LHCN-M2 (cell line): ENCODE data around the gene DCLK2. TPM values are rescaled to one million over a fixed set of nuclear protein-coding genes. Genes with fewer than 3 reads are reported as not detected.

Source experiments
- DNase-seq: peaks from one replicate; pipeline ENCODE4 v3.0.0-alpha.2; 2012; ENCODE audit warnings: low read depth
- total RNA-seq: library from RNA; depleted of rRNA; stranded (reverse); fragments of >200 nt; gene quantifications from 2 replicates; pipeline ENCODE4 v1.2.3, GENCODE V29; 2014

The DCLK2 gene
- total RNA-seq, 1 experiment from 2014 or later: 2.8 TPM

DNA sequence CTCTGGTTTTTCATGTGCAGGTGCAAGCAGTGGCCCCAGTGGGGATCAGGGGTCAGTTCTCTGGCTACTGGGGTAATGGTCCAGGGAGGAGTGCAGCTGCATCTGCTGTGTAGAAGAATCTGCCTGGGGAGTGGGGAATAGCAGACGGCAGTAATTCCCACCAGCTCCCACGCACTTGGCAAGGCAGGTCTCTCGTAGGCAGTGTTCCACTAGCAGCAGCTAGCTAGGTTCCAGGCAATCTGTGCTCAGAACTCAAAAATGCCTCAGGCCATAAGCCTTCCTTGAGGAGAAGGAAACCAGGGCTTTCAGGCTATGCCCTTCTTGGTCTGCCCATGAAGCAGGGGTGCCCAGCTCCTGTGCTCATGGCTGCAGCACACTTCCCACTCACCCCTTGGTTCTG is 38.8 kb downstream of the DCLK2 start:
- DNase-seq: no peak

DNA sequence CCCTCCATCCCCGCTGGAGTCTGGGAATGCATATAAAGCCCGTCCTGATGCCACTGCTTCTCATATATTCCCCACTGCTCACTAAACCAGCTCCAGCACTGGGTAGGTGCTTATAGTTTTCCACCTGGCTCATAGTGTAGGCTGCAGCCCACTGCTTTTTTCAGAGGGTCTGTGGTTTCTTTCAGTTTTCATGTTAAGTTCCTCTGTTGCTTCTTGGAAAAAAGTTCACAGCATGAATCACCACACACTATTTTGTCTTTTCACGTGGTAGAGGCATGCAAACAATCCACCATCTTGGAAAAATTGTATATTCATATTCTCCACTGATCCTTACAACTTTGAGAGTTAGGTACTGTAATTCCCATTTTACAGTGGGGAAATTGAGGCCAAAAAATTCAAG is 39.4 kb downstream of the DCLK2 start:
- DNase-seq: no peak

DNA sequence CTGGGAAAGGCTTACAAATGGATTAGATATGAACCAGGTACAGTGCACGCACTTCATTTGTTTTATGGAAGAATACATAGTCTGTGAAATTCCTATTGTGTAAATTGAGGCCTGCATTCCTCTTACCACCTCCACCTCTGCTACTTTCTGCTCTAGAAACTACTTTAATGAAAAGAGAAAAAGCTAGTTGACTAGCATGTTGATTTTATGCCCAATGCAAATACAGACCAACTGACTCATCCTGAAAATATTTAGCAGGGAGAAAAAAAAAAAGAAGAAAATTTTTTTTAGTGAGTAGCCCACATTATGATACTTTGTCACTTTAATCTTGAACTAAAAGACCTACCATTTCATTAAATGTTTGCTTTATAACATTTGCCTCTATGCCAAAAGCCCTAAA is 41.2 kb downstream of the DCLK2 start:
- DNase-seq: peak; percentile 62

DNA sequence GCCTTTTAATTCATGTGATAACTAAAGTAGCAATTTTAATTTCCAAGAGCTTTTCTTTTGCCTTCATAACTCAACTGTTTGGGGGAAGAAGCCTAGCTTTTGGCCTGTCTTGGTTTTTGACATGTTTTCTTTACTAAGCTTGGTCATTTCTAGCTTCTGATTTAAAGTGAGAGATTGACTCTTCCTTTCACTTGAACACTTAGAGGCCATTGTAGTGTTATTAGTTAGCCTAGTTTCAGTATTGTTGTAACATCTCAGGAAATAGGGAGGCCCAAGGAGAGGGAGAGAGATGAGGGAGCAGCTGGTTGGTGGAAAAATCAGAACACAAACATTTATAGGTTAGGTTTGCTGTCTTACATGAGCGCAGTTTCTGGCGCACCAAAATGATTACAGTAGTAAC is 44.8 kb downstream of the DCLK2 start:
- DNase-seq: no peak

DNA sequence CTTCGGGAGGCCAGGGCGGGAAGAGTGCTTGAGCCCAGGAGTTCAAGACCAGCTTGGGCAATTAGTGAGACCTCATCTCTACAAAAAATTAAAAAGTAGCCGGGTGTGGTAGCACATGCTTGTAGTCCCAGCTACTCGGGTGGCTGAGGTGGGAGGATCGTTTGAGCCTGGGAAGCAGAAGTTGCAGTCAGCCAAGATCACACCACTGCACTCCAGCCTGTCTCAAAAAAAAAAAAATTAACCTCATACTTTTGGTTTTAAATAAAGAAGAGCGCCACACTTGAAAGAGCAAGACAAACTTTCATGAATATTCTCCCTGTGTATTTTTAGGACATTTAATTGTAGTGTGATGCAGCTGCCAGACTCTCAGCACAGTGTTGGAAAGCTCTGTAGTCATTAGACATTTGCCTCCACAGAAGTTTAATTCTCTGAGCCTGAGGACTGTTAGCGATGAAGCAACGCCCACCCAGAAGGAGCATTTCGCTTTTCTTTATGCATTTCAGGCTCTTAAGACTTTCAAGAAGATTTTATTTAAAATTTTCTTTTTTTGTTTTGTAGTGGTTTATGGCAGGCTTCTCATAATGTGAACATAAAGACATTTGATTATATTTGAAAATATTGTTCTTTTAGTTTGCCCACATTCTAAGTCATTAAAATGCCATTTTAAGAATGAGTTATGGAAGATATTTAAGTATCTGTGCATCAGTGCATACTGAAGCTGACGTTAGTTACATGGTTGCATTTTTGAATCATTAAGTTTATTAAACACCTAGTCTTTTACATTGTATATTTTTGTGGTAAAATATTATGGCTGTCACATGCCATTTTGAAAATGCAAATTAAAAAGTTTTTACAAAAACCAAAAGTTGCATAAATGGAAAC is 45.8 kb downstream of the DCLK2 start:
- no peak for DNase-seq

DNA sequence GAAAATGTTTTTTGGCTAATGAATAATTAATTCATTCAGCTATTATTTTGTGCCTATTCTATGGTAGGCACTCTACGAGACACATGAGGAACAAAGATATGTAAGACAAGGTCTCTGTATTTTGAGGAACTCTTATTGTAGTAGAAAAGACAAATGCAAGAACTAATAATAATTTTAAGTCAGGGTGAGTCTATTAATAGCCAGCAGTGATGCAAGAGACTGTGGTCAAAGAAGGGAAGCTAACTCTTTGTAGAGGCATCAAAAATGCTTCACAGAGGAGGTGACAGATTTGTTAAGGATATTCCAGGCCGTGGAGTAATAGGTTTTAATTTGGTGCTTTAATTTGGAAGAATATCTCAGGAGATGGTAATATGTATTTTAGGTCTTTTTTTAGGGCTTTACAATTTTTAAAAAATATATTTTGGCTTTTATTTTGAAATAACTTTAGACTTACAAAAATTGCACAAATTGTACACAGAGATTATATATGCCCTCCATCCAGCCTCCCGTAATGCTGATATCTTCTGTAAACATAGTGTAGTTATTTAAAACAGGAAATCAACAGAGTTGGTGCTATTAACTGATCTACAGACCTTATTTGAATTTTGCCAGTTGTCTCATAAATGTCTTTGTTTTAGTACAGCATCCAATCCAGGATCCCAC is 48.1 kb downstream of the DCLK2 start:
- DNase-seq: peak; percentile 78

DNA sequence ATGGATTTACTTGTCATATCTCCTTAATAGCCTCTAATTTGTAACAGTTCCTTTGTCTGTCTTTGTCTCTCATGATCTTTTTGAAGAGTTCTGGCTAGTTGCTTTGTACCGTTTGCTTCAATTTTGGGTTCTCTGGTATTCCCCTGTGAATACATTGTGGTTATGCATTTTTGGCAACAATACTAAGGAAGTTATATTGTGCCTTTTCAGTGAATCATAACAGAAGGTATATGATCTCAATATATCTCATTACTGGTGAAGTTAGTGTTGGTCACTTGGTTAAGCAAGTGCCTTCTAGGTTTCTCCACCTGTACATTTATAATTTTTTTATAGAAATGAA is 48.6 kb downstream of the DCLK2 start:
- peak; percentile 85 for DNase-seq

DNA sequence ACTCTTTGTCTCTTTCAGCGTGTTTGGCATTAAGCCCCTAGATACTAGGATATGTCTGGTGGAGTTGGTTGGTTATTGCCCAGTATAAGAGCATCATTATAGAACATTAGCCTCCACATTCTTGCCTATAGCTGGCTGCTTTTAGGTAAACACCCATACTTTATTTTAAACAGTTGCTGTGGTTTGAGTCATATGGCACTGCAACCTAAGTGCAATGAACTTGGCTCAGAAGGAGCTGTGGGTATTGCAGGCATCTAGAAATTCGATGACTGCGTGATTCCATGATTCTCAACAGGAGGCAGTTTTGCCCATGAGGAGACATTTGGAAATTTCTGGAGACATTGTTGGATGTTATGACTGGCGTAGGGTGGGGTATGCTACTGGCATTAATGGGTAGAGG is 49.5 kb downstream of the DCLK2 start:
- peak; percentile 28 for DNase-seq

DNA sequence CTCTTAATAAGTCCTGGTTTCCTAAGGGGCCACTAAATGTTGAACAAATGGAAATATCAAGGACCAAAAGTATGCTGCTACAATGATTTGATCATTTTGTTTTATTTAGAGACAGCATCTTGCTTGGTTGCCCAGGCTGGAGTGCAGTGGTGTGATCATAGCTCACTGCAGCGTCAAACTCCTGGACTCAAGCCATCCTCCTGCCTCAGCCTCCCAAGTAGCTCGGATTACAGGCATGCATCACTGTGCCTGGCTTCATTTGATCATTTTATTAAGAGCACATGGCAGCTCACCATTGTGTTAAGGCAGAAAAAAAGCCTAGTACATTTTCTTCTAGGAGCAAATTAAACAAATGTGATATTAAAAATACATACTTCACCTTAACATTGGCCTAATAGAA is 52.7 kb downstream of the DCLK2 start:
- no peak for DNase-seq

DNA sequence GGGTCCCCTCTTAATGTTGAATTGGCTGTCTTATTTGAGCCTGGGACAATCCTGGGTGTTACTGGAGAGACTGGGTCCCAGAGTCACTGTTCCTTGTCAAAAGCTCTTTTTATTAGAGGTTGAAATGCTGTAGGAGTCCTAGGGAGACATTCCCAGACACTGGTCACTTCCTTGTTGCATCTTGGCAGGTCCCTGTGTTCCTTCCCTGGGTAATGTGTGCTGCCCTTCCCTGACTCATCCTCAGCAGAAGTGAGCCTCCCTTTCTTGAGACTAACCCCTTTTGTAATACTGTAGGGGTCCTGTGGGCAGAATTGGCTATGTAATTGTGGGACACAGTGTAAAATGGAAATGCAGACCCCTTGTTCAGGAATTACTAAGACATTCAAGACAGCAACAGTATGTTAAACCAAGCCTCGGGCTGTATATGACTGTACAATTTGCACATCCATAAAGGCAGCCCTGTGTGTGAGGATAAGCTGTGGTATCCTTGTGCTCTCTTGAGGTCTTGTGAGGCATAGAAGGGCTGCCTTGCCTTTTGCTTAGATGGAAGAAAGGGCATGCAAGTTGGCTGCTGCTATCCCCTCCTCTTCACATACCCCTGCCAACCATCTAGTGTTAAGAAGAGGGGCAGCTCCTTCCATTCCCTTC is 53.5 kb downstream of the DCLK2 start:
- DNase-seq: no peak

DNA sequence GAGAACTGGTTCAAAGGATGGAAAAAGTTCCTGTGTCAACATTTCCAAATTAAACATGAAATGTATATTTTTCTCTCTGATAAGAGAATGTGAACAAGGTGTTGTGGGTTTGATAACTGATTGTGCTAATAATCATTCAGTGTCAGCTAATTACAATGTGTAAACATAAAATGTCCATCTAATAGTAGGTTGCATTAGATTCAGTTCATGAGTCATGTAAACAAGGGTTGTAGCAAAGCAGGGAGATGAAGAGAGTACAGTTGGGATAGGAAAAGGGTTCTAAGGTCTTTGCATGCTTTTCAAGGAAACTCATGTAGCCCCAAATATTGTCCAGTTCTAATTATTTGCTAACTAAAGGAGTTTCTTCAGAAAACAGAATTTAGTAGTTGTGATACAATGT is 55.4 kb downstream of the DCLK2 start:
- no peak for DNase-seq

DNA sequence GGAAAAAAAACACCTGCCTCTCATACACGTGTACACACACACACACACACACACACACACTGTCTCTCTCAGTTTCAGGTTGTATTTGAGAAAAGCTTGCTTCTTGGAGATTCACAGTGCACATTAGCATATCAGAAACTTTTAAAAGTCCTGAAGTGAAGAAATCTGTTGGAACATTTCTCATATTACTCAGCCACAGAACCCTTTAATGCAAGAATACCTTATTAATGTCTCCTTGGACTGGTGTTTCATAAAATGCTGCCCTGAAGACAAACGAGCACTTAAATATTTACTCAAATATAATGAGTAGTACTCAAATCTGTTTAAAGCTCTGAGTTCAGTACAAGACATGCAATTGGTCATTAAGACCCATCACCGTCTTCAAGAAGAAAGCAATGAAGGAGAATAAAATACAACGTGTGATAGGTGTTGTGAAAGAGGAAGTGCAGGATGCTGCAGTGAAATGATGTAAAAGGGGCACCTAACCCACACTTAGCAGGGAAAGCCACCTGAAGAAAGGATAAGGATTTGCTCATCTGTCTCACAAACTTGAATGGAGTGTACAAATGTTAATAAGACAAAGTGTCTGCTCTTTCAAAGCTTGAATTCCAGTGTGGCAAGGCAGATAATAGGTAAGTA is 57.0 kb downstream of the DCLK2 start:
- DNase-seq: no peak

DNA sequence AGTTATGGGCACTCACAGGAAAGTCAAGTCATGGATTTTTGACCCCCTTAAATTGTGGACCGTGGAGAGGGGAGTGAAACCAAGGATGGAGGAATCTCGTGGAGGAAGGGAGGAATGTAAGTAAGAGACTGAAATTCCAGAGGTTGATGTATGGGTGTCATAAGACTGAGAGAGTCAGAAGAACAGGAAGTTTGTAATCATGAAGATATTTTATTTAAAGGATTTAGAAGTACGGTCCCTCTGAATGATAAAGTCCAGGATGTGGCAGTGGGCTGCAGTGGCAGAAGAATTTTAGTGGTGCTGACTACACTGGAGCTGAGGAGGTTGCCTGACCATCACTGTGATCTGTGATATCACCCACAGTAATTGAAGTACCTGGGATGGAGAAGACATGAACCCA is 57.8 kb downstream of the DCLK2 start:
- DNase-seq: no peak

DNA sequence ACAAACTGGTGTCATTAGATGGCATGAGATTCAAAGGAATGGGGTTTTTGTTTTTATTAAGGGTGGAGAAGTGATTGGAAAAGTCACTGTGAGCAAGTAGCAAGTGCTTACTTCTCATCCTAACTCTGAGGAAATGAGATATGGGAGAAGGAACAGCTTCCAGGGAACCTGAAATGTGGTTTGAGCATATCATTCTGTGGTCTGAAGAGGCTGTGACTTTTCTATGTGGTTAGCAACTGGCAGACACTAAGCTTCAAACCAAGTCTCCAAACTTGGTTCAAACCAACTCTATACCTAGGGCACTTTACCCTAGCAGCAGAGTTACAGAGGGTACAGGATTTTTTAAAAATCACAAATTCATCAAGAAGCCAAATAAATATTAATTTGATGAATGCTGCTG is 58.2 kb downstream of the DCLK2 start:
- DNase-seq: peak; percentile 83

DNA sequence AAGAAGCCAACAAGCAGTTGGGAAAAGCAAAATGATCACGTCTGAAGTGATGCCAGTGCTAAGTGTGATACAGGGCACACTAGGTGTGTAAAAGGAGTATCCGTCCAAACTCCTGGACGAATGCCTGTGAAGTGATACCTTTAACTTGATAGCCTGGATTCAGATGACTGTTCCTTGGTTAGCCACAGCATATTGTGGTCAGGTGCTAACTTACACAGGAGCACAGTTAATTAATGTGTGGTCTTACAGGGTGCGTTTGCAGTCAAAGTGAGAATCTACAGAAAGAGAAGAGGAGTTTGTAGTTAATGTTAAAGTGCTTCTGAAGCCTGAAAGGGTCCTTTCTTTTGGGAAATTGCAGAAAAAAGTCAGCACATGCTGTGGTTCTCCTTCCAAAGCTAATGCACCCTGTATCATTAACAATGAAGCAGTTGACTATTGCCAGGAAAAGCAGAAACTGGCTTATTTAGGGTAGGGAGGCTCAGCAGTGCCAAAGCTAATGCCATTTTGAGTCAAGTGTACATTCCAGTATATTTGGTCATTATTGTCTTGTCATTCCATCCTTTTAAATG is 61.1 kb downstream of the DCLK2 start:
- no peak for DNase-seq

DNA sequence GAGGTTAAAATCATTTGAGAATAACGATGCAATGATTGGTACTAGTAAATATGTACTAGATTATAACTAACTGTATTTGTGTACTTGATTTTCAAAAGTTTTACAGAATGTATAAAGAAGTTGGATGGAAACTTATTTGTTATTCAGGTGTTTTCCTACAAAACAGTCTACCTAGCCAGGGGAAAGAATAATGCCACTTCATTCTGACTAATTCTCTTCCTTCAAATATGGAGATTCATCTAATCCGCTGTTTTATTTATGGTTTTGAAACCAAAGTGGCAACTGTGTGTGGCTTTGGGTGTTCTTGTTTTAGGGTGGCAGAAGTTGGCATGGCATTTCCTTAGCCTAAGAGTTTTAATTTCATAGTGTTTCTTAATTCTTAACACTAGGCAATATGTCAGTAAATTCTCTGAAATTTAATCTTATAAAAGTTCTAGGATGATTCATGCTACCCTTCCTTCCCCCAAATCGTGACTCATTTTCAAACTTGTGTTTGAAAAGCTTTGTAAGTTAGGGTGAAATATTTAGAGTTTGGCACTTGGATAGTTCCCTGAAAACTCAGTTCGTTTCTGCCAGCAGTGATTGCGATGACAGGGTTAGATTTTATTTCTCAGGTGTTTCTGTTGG is 62.6 kb downstream of the DCLK2 start:
- peak; percentile 88 for DNase-seq

DNA sequence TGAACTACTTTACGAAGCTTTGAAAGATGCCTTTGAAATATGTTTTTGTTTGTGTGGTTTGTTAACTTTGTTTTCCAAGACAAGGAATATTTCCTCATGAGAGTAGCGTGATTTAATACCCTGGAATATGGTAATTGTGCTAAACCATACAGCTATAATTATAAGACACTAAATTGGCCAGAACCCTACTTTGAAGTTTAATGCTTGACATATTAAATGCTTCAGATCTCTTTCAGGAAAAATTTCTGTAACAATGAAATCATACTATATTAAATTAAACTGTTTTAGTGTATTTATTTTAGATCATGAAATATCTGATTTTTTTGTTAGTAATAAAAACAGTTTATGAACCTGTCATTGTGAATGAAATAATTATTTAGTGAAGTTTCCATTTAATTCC is 63.5 kb downstream of the DCLK2 start:
- DNase-seq: no peak

DNA sequence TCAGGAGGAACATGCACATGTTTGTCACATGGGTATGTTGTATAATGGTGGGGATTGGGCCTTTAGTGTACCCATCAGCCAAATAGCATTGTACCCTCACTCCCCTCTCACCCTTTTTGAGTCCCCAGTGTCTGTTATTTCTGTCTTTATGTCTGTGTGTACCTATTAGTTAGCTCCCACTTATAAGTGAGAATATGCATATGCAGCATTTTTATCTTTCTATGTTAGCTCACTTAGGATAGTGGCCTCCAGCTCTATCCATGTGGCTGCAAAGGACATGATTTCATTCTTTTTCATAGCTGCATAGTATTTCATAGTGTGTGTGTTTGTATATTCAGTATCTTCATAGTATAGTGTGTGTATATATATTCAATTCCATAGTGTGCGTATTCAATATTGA is 64.6 kb downstream of the DCLK2 start:
- DNase-seq: no peak

DNA sequence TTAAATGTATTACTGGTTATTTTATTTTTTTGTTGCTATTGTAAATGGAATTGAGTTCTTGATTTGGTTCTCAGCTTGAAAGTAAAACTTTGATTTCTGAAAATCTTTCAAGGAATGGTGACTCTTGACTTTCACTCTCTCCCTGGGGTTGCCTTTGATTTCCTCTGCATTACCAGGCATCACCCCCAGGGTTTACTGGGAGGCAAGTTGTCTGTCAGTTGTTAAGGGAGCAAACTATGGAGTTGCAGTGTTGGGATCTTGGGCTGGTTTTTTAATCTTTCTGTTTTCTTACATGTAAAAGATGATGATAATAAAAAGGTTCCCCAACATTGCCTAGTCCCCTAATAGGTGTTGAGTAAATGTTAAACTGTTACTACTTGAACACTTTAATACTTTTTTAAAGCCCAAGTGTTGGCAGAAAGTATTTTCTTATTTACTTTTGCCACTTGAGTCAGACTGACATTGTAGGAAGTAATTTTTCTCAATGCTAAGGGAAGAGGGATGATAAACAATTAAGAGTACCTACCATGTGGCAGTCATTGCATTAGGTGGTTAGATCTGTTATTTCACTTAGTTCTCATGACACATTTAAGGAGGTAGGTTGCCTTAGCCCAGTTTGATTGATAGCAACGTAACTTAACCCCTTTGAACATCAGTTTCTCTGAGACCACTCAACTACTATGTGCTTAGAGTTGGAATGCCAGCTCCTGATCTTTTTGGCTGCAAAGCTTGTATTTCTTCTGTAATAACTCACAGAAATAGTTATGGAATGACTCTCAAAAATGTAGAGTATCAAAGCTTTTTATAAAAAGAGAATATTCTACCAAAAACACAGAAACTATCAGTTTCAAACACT is 67.1 kb downstream of the DCLK2 start:
- peak; percentile 24 for DNase-seq

DNA sequence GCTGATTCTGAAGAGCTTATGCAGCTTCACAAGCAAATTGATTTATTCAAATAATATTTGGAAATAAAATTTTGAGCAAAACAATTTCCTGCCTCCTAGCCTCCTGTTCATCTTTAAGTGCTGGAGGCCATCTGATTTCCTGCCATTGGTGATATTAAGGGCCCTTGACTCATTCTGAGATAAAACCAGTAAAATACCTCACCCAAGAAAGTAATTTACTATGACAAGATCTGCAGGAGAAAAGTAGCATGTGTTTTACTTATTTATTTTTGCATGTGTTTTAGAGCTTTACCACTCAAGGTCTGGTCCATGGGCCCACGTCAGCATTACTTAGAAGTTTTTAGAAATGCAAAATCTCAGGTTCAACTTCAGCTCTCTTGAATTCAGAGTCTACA is 67.7 kb downstream of the DCLK2 start:
- no peak for DNase-seq

DNA sequence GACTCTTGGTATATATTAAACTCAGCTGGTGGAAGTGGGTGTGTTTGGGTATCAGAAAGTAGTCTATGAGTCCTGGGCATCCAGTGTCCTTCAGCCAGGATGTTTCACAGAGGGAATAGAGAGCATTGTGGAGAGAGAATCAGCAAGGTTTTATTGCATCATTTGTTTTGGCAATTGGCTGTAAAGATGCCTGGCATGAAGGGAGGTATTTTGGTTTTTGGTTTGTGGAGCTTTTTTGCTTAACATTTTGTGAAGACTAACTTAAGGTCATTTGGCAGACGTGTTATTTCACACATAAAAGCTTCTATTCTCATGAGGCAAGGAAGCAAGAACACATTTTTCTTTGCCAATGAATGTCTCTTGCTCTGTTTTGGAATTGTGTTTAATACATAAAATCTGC is 71.1 kb downstream of the DCLK2 start:
- DNase-seq: no peak
